SU-DHL-6 (cell line): ENCODE data around the gene TTBK1.

ENCODE experiments used
- H2AFZ ChIP-seq: fragments of 200-600 bp; sonication (generic); 2 replicates; pipeline ENCODE4 v1.6.1; 2014; ENCODE audit warnings: low read depth, mild to moderate bottlenecking, moderate library complexity, mixed read lengths, antibody characterized with exemption, low read length; ENCODE audit not compliant: severe bottlenecking
- H3F3A ChIP-seq: fragments of 200-600 bp; shearing (Covaris generic); 2 replicates; pipeline ENCODE4 v1.6.0; 2016; ENCODE audit warnings: antibody characterized with exemption, mild to moderate bottlenecking; ENCODE audit not compliant: insufficient read depth
- H3K27ac ChIP-seq: fragments of 200-600 bp; sonication (generic); 2 replicates; pipeline ENCODE4 v1.5.1; 2016; ENCODE audit warnings: low read depth, mild to moderate bottlenecking, low read length, moderate library complexity, mixed read lengths
- H3K27me3 ChIP-seq: fragments of 200-600 bp; sonication (generic), shearing (Covaris generic); 2 replicates; pipeline ENCODE4 v1.6.0; 2014; ENCODE audit warnings: mild to moderate bottlenecking, low read length
- H3K36me3 ChIP-seq: fragments of 200-600 bp; sonication (generic); 2 replicates; pipeline ENCODE4 v1.6.1; 2014; ENCODE audit warnings: mild to moderate bottlenecking, low read length, mixed read lengths
- H3K4me2 ChIP-seq: fragments of 300-600, 200-600 bp; shearing (Covaris generic), sonication (generic); 2 replicates; pipeline ENCODE4 v1.6.0; 2014; ENCODE audit warnings: low read length, low read depth, mild to moderate bottlenecking; ENCODE audit not compliant: poor library complexity, severe bottlenecking
- H3K4me3 ChIP-seq: fragments of 200-600 bp; sonication (generic); 2 replicates; pipeline ENCODE4 v1.5.1; 2014; ENCODE audit warnings: antibody characterized with exemption, low read length, mild to moderate bottlenecking, mixed read lengths; ENCODE audit not compliant: insufficient read depth, poor library complexity, severe bottlenecking
- H3K79me2 ChIP-seq: fragments of 200-600 bp; sonication (generic); 2 replicates; pipeline ENCODE4 v1.6.1; 2014; ENCODE audit warnings: mild to moderate bottlenecking, low read length, moderate library complexity; ENCODE audit not compliant: insufficient read depth
- H3K9ac ChIP-seq: fragments of 200-600 bp; sonication (generic); 2 replicates; pipeline ENCODE4 v1.7.0; 2014; ENCODE audit warnings: mild to moderate bottlenecking, low read length
- H3K9me2 ChIP-seq: fragments of 200-600 bp; sonication (generic); replicated peaks from 2 replicates; pipeline ENCODE4 v1.6.1; 2014; ENCODE audit warnings: low read length; ENCODE audit not compliant: insufficient read depth
- H3K9me3 ChIP-seq: fragments of 200-600 bp; sonication (generic); 2 replicates; pipeline ENCODE4 v1.6.1; 2014; ENCODE audit warnings: low read length, mixed read lengths; ENCODE audit not compliant: insufficient read depth
- H4K20me1 ChIP-seq: fragments of 200-600 bp; sonication (generic); 2 replicates; pipeline ENCODE4 v1.6.1; 2014; ENCODE audit warnings: low read depth, mild to moderate bottlenecking, antibody characterized with exemption, low read length, moderate library complexity, mixed read lengths
- CTCF ChIP-seq: fragments of 200-600 bp; sonication (generic); IDR thresholded peaks from one replicate; pipeline ENCODE4 v1.5.1; 2017; ENCODE audit warnings: antibody characterized with exemption, mild to moderate bottlenecking, low read length, moderate library complexity; ENCODE audit not compliant: insufficient read depth, poor library complexity, severe bottlenecking
- EZH2phosphoT487 ChIP-seq: fragments of 200-600 bp; sonication (generic), shearing (Covaris generic); conservative IDR thresholded peaks from 2 replicates; pipeline ENCODE4 v1.6.1; 2018; ENCODE audit warnings: mild to moderate bottlenecking, antibody characterized with exemption, low read length, moderate library complexity, mixed read lengths

The TTBK1 gene

GRCh38 chr6:43258807-43259686 lies 15.8 kb downstream of the TTBK1 start:
- no peak overlapping the region for H3K9ac ChIP-seq
- H4K20me1 ChIP-seq, result no peaks in the 10 kb centered on the region
- no peak for TF ChIP-seq EZH2phosphoT487
- no peak for TF ChIP-seq CTCF
- H3F3A ChIP-seq, result no peaks in the 10 kb centered on the region
- no peaks in the 10 kb centered on the region for H3K79me2 ChIP-seq
- H3K36me3 ChIP-seq, result no peaks in the 10 kb centered on the region
- H3K9me3 ChIP-seq, result no peaks in the 10 kb centered on the region
- H2AFZ ChIP-seq, result no peak overlapping the region
- no peaks in the 10 kb centered on the region for H3K27me3 ChIP-seq
- H3K4me3 ChIP-seq, result no peak overlapping the region
- H3K9me2 ChIP-seq, result no peaks in the 10 kb centered on the region
- H3K27ac ChIP-seq, result no peak overlapping the region
- no peak overlapping the region for H3K4me2 ChIP-seq

- Histone ChIP-seq H3K9ac (no peak overlapping the region), H3K27me3 (no peaks in the 10 kb centered on the region), H3K79me2 (no peaks in the 10 kb centered on the region), H4K20me1 (no peaks in the 10 kb centered on the region), H3K4me2 (no peak overlapping the region), H3K36me3 (no peaks in the 10 kb centered on the region), H3F3A (no peaks in the 10 kb centered on the region), H3K9me3 (no peaks in the 10 kb centered on the region), H3K4me3 (no peak overlapping the region), H3K27ac (no peak overlapping the region), H3K9me2 (no peaks in the 10 kb centered on the region), H2AFZ (no peak overlapping the region)
- TF ChIP-seq EZH2phosphoT487 (no peak), CTCF (no peak)
Observed at GRCh38 chr6:43260791-43261190, 17.5 kb downstream of the TTBK1 start.

GRCh38 chr6:43261198-43261597 lies 17.9 kb downstream of the TTBK1 start:
- no peak overlapping the region for H3K4me3 ChIP-seq
- H3K27me3 ChIP-seq, result no peaks in the 10 kb centered on the region
- no peaks in the 10 kb centered on the region for H3K9me2 ChIP-seq
- no peaks in the 10 kb centered on the region for H3F3A ChIP-seq
- no peaks in the 10 kb centered on the region for H3K36me3 ChIP-seq
- H3K9me3 ChIP-seq, result no peaks in the 10 kb centered on the region
- no peak overlapping the region for H2AFZ ChIP-seq
- no peak overlapping the region for H3K4me2 ChIP-seq
- H3K79me2 ChIP-seq, result no peaks in the 10 kb centered on the region
- TF ChIP-seq CTCF (no peak), EZH2phosphoT487 (no peak)
- H4K20me1 ChIP-seq, result no peaks in the 10 kb centered on the region
- no peak overlapping the region for H3K27ac ChIP-seq
- H3K9ac ChIP-seq, result no peak overlapping the region
